HG02870 (cell line): Measurements from ENCODE around the gene SPHK1.

ENCODE experiments used
- ATAC-seq: cut with Tn5 transposase; IDR thresholded peaks from one replicate; pipeline ENCODE4 v1.9.1; 2021; ENCODE audit warnings: mild to moderate bottlenecking, moderate library complexity; ENCODE audit not compliant: unreplicated experiment

The SPHK1 gene

GRCh38 chr17:76360461-76360860, 23.9 kb upstream of the SPHK1 start:
- no peak for ATAC-seq

DNA sequence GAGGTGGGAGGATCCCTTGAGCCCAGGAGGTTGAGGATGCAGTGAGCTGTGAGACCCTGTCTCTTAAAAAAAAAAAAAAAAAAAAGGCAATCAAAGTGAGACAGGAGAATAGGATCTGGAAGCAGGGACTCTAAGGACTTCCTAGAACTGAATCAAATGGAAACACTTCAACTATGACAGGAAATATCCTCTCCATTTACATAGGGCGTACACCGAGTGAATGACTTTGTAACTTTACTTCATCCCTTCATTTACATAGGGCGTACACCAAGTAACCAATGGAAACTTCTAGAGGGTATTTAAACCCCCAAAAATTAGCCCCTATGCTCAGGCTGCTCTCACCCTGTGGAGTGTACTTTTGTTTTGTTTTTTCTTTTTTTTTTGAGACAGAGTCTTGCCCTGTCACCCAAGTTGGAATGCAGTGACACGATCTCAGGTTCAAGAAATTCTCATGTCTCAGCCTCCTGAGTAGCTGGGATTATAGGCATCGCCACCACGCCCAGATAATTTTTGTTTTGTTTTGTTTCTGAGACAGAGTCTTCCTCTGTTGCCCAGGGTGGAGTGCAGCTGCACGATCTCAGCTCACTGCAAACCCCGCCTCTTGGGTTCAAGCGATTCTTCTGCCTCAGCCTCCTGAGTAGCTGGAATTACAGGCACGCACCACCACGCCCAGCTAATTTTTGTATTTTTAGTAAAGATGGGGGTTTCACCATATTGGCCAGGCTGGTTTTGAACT, 21.1 kb upstream of the SPHK1 start:
- no peak for ATAC-seq

- no peak for ATAC-seq
Measured at GRCh38 chr17:76365256-76365903, 19.0 kb upstream of the SPHK1 start.

GRCh38 chr17:76366247-76366646, 18.2 kb upstream of the SPHK1 start:
- ATAC-seq: no peak

- no peak for ATAC-seq
Measured at GRCh38 chr17:76367642-76368041, 16.8 kb upstream of the SPHK1 start.

- no peak for ATAC-seq
Measured at GRCh38 chr17:76368545-76368944, 15.9 kb upstream of the SPHK1 start.

- no peak for ATAC-seq
Measured at GRCh38 chr17:76369379-76369778, 15.0 kb upstream of the SPHK1 start.

- no peak for ATAC-seq
Measured at GRCh38 chr17:76369804-76370203, 14.6 kb upstream of the SPHK1 start.

DNA sequence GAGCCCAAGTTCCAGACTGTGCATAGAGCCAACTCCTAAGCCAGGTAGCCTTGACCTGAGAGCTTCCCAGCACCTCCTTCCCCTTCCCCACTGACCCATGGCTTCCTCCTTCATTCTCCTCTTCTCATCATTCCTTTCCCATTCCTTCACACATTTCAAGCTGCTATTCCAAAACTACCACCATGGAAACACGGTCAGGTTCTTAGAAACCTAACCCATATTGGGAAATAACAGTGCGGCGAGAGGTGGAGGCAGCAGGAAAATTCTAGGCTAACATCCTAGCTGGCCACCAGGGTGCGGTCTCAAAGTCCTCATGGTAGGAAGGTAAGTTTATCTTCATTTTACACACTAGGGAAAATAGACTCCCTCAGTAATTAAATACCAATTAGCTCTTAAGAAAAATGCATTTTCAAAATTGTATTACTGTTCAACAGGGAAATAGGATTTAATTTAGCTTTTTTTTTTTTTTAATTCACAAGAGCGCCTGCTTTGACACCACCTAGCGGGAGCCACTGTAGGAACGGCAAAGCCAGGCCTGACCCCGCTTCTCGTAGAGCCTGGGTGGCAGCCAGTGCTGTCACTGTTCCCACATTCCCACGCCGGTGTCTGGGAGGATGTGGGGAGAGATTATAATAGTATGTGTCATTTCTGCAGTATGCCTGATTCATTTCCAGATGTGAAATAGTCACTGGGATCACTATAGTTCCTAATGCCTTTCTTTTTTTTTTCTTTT, 14.0 kb upstream of the SPHK1 start:
- no peak for ATAC-seq

DNA sequence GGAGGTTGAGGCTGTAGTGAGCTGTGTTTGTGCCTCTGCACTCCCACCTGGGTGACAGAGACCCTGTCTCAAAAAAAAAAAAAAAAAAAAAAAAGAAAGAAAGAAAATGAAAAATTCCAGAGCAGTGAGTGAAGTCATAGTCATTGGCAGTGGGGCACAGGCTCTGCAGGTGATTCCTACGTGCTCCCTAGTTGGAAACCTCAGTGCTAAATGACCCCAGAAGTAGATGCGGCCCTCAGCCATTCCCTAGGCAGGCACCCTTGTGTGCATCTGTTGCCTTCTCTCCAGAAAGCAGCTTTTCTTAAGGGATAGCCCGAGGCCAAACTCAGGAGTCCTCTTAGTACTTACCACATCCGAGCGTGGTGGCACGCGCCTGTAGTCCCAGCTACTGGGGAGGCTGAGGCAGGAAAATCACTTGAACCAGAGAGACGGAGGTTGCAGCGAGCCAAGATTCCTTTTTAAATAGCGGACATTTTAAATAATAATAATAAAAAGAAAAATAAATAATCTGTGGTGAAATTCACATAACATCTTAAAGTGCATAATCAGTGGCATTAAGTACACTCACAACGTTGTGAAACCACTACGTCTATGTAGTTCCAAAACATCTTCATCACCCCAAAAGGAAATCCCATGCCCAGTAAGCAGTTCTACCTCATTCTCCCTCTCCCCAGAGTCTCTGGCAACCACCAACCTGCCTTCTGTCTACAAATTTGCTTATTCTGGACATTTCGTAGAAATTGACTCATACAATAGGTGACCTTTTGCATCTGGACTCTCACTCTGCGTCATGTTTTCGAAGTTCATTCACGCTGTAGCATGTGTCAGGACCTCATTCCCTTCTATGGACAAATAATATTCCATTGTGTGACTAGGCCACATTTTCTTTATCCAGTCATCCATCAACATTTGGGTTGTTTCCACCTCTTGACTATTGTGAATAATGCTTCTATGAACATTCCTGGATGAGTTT, 12.5 kb upstream of the SPHK1 start:
- no peak for ATAC-seq

GRCh38 chr17:76376318-76377133, 7.9 kb upstream of the SPHK1 start:
- ATAC-seq: no peak

DNA sequence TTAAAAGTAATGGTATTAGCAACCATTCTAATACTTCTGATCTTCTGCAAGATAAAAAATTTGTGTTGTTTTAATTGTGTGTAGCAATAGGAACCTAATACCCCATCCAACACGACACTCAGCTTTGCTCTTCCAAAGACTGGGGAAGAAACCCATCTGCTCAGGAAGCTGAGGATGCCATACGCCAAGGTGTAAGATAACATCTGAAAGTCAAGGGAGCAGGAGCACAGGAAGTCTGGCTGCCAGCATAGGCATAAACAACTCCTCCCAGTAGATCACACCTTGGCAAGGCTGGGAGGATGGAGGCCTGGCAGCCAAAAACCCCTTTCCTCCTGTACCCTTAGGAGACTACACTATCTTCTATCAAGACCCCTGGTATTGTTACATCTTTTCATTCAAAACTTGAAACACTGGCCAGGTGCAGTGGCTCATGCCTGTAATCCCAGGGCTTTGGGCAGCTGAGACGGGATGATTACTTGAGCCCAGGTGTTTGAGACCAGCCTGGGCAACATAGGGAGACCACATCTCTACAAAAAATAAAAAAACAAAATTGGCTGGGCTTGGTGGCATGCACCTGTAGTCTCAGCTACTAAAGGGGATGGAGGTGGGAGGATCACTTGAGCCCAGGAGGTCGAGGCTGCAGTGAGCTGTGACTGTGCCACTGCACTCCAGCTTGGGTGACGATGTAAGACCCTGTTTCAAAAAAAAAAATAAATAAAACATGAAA, 5.7 kb upstream of the SPHK1 start:
- no peak for ATAC-seq

DNA sequence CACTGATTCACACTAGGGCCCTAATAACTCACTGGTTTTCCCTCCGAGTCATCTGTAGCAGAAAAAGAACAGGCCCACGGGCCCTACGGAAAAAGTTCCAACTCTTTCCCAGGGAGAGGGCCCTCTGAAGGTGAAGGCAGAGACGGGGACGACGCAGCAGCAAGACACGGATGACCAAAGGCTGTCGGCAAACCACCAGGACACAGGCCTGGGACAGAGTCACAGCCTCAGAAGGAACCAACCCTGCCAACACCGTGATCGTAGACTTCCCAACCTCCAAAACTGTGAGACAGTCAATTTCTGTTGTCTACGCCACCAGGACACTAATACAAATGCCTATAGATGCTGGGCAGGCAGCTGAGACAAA, 5.2 kb upstream of the SPHK1 start:
- no peak for ATAC-seq

GRCh38 chr17:76379646-76380376, 4.6 kb upstream of the SPHK1 start:
- no peak for ATAC-seq

GRCh38 chr17:76381633-76382350, 2.6 kb upstream of the SPHK1 start:
- no peak for ATAC-seq

DNA sequence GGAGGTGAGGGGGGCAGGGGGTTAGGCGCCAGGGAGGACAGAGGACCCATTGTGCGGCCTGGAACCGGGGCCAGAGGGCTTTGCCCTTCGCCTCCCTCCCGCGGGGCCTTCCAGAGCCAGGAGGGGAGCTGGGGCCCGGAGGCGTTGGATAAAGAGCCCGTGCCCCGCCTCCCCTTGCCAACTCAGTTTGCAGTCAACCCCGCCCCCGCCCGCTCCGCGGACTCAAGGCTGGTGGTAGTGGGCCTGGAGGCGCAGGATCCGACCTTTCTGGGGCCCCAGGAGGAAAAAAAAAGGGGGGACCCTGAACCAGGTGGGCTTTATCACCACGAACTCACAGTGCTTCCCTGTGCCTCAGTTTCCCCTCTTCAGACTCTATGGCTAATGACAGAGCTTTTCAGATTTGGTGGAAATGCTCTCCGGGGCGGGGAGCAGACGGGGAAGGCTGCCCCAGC, 2.0 kb upstream of the SPHK1 start:
- ATAC-seq: no peak

DNA sequence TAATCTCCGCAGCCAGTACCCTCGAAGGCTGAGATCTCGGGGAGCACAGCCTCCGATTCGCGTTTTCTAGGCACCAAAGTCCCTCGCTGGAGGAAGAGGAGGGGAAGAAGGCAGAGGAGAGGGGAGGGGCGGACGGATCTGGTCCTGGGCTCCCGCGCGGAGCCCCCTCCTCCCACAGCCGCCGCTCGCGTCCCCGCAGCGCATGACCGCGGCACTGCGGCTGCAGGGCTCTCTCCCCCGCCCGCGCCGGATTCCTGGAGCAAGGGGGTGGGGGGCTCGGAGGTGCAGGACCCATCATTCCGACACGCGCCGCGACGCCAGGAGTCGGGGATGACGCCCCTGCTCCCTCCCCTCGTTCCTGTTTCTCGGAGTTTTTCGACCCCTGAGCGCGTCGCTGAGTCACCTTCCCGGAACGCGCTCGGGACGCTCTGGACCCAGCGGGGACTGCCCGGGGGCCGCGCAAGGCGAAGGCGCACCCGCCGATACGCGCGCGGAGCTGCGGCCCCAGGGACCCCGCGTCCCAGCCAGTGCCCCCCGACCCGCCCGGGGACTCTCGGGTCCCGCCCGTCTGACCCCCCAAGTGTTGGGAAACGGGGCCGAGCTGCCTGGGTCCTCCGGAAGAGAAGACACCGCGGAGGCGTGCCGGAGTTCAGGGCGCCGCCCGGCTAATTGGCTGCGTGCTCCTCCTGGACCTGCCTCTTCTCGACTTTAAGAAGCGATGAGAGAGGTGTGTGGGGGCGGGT, 1.4 kb upstream of the SPHK1 start:
- no peak for ATAC-seq
